Measurements from ENCODE around the gene GNA15.

- TF ChIP-seq POLR2A (IDR thresholded peaks at IDR 0.05) (no peak), CTCF (IDR thresholded peaks at IDR 0.05) (no peak), EP300 (IDR thresholded peaks at IDR 0.05) (no peak), POLR2AphosphoS5 (IDR thresholded peaks at IDR 0.05) (no peak)
Observed at GRCh38 chr19:3184847-3185460, 49.1 kb downstream of the GNA15 start.
